HepG2 (cell line): ENCODE data around the gene CCNYL1. TPM values are rescaled to one million over a fixed set of nuclear protein-coding genes. Genes with fewer than 3 reads are reported as not detected.

ENCODE experiments used
- ARID2 ChIP-seq: sonication (generic); formaldehyde crosslinking; IDR thresholded peaks from 2 replicates; pipeline ENCODE4 v1.8.1; 2022; ENCODE audit warnings: mild to moderate bottlenecking, missing genetic modification reagents, borderline replicate concordance
- ATF3 ChIP-seq: sonication (generic); formaldehyde crosslinking; IDR thresholded peaks from 2 replicates; pipeline ENCODE4 v1.4.0; 2020; ENCODE audit warnings: missing genetic modification reagents
- ATF7 ChIP-seq, 2 experiments: fragments of 450-650 bp in 1 of 2; sonication (generic) in 1 of 2; formaldehyde crosslinking in 1 of 2; IDR thresholded peaks; 2 replicates each; pipeline versions ENCODE4 v1.4.0 to v1.6.1; 2016 to 2020; ENCODE audit warnings: antibody characterized with exemption in 1 of 2, mild to moderate bottlenecking in 1 of 2, missing genetic modification reagents in 1 of 2
- BRF2 ChIP-seq: sonication (generic); formaldehyde crosslinking; IDR thresholded peaks from 2 replicates; pipeline ENCODE4 v1.8.1; 2022; ENCODE audit warnings: mild to moderate bottlenecking, missing genetic modification reagents
- FOXK2 ChIP-seq: fragments of 450-650 bp; IDR thresholded peaks from 2 replicates; pipeline ENCODE4 v1.6.1; 2016
- HNF1B ChIP-seq: sonication (generic); formaldehyde crosslinking; IDR thresholded peaks from 2 replicates; pipeline ENCODE4 v1.5.1; 2020; ENCODE audit warnings: mild to moderate bottlenecking, moderate library complexity, missing genetic modification reagents
- KDM5B ChIP-seq: sonication (generic); formaldehyde crosslinking; IDR thresholded peaks from 2 replicates; pipeline ENCODE4 v1.4.0; 2020; ENCODE audit warnings: missing genetic modification reagents, mild to moderate bottlenecking, borderline replicate concordance
- KLF12 ChIP-seq: sonication (generic); formaldehyde crosslinking; IDR thresholded peaks from 2 replicates; pipeline ENCODE4 v1.4.0; 2020; ENCODE audit warnings: missing genetic modification reagents, borderline replicate concordance
- PLRG1 ChIP-seq: fragments of 450-650 bp; conservative IDR thresholded peaks from 2 replicates; pipeline ENCODE4 v1.6.1; 2016
- SIN3B ChIP-seq: fragments of 150-350 bp; IDR thresholded peaks from 2 replicates; pipeline ENCODE4 v1.6.1; 2014; ENCODE audit warnings: low read length
- TCF7L2 ChIP-seq: IDR thresholded peaks from 2 replicates; pipeline ENCODE4 v1.6.1; 2011; ENCODE audit warnings: mild to moderate bottlenecking, low read depth, low read length, moderate library complexity
- ZFP37 ChIP-seq: sonication (generic); formaldehyde crosslinking; IDR thresholded peaks from 2 replicates; pipeline ENCODE4 v1.4.0; 2020; ENCODE audit warnings: missing genetic modification reagents, borderline replicate concordance
- ZNF253 ChIP-seq: sonication (generic); formaldehyde crosslinking; IDR thresholded peaks from 2 replicates; pipeline ENCODE4 v1.8.0; 2022; ENCODE audit warnings: mild to moderate bottlenecking, missing genetic modification reagents, borderline replicate concordance
- ZNF660 ChIP-seq: sonication (generic); formaldehyde crosslinking; IDR thresholded peaks from 2 replicates; pipeline ENCODE4 v1.5.1; 2020; ENCODE audit warnings: mild to moderate bottlenecking, low read depth, missing genetic modification reagents, borderline replicate concordance
- ZNF749 ChIP-seq: sonication (generic); formaldehyde crosslinking; IDR thresholded peaks from 2 replicates; pipeline ENCODE4 v1.8.0; 2022; ENCODE audit warnings: mild to moderate bottlenecking, missing genetic modification reagents, moderate library complexity, borderline replicate concordance
- polyA plus RNA-seq, 8 experiments: library from polyadenylated mRNA; depleted of rRNA in 3 of 8; stranded (reverse) in 7 of 8; unstranded in 1 of 8; fragments of >200 nt; fragmentation: Illumina TruSeq in 4 of 8; extraction: Trizol in 4 of 8; gene quantifications; 2 replicates each; pipeline versions ENCODE4 v1.2.1 to v1.2.3, GENCODE V29; 2011 to 2016; ENCODE audit warnings: low read depth in 4 of 8, missing spikeins in 1 of 8, mixed read lengths in 1 of 8; ENCODE audit not compliant: insufficient read depth in 1 of 8
- total RNA-seq, 5 experiments: library from RNA; depleted of rRNA; stranded (reverse); fragments of >200 nt; fragmentation: Illumina TruSeq; extraction: Trizol; gene quantifications; 2 replicates each; pipeline ENCODE4 v1.2.3, GENCODE V29; 2016; ENCODE audit warnings: low read depth in 1 of 5
- TF ChIP-seq, protein P1 (sequence below), 2 experiments: fragments of 450-650 bp in 1 of 2; sonication (generic) in 1 of 2; formaldehyde crosslinking in 1 of 2; IDR thresholded peaks; 2 replicates each; pipeline versions ENCODE4 v1.6.1 to v1.8.0; 2016 to 2022; ENCODE audit warnings: antibody characterized with exemption in 1 of 2, mild to moderate bottlenecking in 1 of 2, missing genetic modification reagents in 1 of 2

Gene CCNYL1
- total and polyA plus RNA-seq, 2 of the 13 experiments (the other 11 are each of a cell fraction or from before 2014, with no cell fraction given) = 12.5 to 16.2 TPM

GRCh38 chr2:207796585-207797350 is 85.3 kb downstream of the CCNYL1 start (continued):
- TF ChIP-seq ZNF253 = no peak
- no peak for TF ChIP-seq SIN3B
- no peak for TF ChIP-seq TCF7L2
- TF ChIP-seq BRF2 (CRISPR knock-in tag) = no peak; the same call in 1 of the 2 replicates
- peak; percentile 73; the same call in 1 of the 2 replicates for TF ChIP-seq KLF12
- TF ChIP-seq ATF3 (CRISPR knock-in tag) = no peak
- peak; percentile 67; the same call in 1 of the 2 replicates for TF ChIP-seq ZFP37
- TF ChIP-seq HNF1B (CRISPR knock-in tag) = peak; percentile 18
- no peak; the same call in 1 of the 2 replicates for TF ChIP-seq KDM5B (CRISPR knock-in tag)
- peak; percentile 22; the same call in 1 of the 2 replicates for TF ChIP-seq ARID2 (CRISPR knock-in tag)
- TF ChIP-seq, protein P1, sequence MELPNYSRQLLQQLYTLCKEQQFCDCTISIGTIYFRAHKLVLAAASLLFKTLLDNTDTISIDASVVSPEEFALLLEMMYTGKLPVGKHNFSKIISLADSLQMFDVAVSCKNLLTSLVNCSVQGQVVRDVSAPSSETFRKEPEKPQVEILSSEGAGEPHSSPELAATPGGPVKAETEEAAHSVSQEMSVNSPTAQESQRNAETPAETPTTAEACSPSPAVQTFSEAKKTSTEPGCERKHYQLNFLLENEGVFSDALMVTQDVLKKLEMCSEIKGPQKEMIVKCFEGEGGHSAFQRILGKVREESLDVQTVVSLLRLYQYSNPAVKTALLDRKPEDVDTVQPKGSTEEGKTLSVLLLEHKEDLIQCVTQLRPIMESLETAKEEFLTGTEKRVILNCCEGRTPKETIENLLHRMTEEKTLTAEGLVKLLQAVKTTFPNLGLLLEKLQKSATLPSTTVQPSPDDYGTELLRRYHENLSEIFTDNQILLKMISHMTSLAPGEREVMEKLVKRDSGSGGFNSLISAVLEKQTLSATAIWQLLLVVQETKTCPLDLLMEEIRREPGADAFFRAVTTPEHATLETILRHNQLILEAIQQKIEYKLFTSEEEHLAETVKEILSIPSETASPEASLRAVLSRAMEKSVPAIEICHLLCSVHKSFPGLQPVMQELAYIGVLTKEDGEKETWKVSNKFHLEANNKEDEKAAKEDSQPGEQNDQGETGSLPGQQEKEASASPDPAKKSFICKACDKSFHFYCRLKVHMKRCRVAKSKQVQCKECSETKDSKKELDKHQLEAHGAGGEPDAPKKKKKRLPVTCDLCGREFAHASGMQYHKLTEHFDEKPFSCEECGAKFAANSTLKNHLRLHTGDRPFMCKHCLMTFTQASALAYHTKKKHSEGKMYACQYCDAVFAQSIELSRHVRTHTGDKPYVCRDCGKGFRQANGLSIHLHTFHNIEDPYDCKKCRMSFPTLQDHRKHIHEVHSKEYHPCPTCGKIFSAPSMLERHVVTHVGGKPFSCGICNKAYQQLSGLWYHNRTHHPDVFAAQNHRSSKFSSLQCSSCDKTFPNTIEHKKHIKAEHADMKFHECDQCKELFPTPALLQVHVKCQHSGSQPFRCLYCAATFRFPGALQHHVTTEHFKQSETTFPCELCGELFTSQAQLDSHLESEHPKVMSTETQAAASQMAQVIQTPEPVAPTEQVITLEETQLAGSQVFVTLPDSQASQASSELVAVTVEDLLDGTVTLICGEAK (IDR thresholded peaks at IDR 0.05) = no peak
- TF ChIP-seq, protein P1 (CRISPR knock-in tag; IDR thresholded peaks at IDR 0.05) = 0 out of 2 replicates have a peak, but pooled peaks have one; percentile 32
- TF ChIP-seq PLRG1 = no peak
- TF ChIP-seq ATF7 (IDR thresholded peaks at IDR 0.05) = no peak
- TF ChIP-seq ATF7 (CRISPR knock-in tag; IDR thresholded peaks at IDR 0.05) = no peak
- TF ChIP-seq ZNF749 = no peak
- TF ChIP-seq ZNF660 = no peak
- TF ChIP-seq FOXK2 = no peak
